HG02678 (cell line): ENCODE data around the gene SEZ6.

Experiments used
- ATAC-seq: cut with Tn5 transposase; IDR thresholded peaks from one replicate; pipeline ENCODE4 v1.9.1; 2021; ENCODE audit warnings: mild to moderate bottlenecking, moderate library complexity; ENCODE audit not compliant: unreplicated experiment

The SEZ6 gene

GRCh38 chr17:29007456-29007855 lies 1.6 kb upstream of the SEZ6 start:
- no peak for ATAC-seq

- ATAC-seq = no peak
Observed at GRCh38 chr17:29004081-29004692, 1.6 kb downstream of the SEZ6 start.

GRCh38 chr17:29003289-29003688 lies 2.5 kb downstream of the SEZ6 start:
- ATAC-seq = no peak

GRCh38 chr17:29002811-29003210 lies 3.0 kb downstream of the SEZ6 start:
- no peak for ATAC-seq

- ATAC-seq = no peak
Observed at GRCh38 chr17:29000973-29001372, 4.9 kb downstream of the SEZ6 start.

GRCh38 chr17:28999206-28999605 lies 6.6 kb downstream of the SEZ6 start:
- no peak for ATAC-seq

- ATAC-seq = no peak
Observed at GRCh38 chr17:28997806-28998205, 8.0 kb downstream of the SEZ6 start.

GRCh38 chr17:28996554-28997096 lies 9.2 kb downstream of the SEZ6 start:
- no peak for ATAC-seq

- no peak for ATAC-seq
Observed at GRCh38 chr17:28993645-28994426, 12.0 kb downstream of the SEZ6 start.

GRCh38 chr17:28992625-28993600 lies 12.9 kb downstream of the SEZ6 start:
- no peak for ATAC-seq

- ATAC-seq = no peak
Observed at GRCh38 chr17:28992185-28992584, 13.6 kb downstream of the SEZ6 start.

- ATAC-seq = no peak
Observed at GRCh38 chr17:28991779-28992178, 14.1 kb downstream of the SEZ6 start.

- no peak for ATAC-seq
Observed at GRCh38 chr17:28989028-28989427, 16.8 kb downstream of the SEZ6 start.

- no peak for ATAC-seq
Observed at GRCh38 chr17:28988475-28988874, 17.4 kb downstream of the SEZ6 start.

- ATAC-seq = no peak
Observed at GRCh38 chr17:28986714-28987655, 18.8 kb downstream of the SEZ6 start.

- no peak for ATAC-seq
Observed at GRCh38 chr17:28985950-28986713, 19.7 kb downstream of the SEZ6 start.

GRCh38 chr17:28983286-28984230 lies 22.3 kb downstream of the SEZ6 start:
- no peak for ATAC-seq

GRCh38 chr17:28982131-28982793 lies 23.6 kb downstream of the SEZ6 start:
- no peak for ATAC-seq
